Ureter (tissue), 1 donor: ENCODE data around the gene CDX4. TPM values are rescaled to one million over a fixed set of nuclear protein-coding genes. Genes with fewer than 3 reads are reported as not detected.
"Not testable (repeated sequence)": the region's sequence is repeated elsewhere in the genome, so short reads cannot be mapped to it uniquely, and the experiment has no call there.

Source experiments
- DNase-seq: peaks from one replicate; pipeline ENCODE4 v3.0.0-alpha.2; 2020; ENCODE audit warnings: low spot score
- total RNA-seq: library from RNA; stranded (reverse); gene quantifications from one replicate; pipeline ENCODE4 v1.2.4, GENCODE V29; 2023
- donor health status: DM: yes; HTN: yes; CAD: no.

Gene CDX4, protein sequence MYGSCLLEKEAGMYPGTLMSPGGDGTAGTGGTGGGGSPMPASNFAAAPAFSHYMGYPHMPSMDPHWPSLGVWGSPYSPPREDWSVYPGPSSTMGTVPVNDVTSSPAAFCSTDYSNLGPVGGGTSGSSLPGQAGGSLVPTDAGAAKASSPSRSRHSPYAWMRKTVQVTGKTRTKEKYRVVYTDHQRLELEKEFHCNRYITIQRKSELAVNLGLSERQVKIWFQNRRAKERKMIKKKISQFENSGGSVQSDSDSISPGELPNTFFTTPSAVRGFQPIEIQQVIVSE
- not detected for total RNA-seq

DNA sequence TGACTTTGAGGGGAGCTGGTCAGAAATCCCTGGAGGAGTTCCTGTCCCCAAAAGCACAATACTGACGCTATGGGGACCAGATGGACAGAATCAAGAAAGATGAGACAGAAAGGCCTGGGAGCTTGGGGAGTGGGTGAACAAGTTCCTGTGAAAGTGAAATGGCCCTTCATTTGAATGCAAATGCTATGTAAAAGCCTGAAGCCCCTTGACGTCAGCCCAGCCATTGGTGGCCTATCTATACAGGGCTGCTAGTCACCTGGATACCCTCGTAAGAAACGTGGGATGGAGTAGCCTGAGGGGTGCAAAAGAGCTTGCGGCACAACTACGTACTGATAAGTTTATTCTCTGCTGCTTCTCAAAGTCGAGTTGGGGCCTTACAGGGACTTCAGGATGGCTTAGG lies at the start of gene CDX4:
Gene CDX4, plus strand, starts transcription at position 223 of the 400 bp plus-strand sequence. CDS start 201 bp downstream, outside the sequence.
- no peak for DNase-seq

DNA sequence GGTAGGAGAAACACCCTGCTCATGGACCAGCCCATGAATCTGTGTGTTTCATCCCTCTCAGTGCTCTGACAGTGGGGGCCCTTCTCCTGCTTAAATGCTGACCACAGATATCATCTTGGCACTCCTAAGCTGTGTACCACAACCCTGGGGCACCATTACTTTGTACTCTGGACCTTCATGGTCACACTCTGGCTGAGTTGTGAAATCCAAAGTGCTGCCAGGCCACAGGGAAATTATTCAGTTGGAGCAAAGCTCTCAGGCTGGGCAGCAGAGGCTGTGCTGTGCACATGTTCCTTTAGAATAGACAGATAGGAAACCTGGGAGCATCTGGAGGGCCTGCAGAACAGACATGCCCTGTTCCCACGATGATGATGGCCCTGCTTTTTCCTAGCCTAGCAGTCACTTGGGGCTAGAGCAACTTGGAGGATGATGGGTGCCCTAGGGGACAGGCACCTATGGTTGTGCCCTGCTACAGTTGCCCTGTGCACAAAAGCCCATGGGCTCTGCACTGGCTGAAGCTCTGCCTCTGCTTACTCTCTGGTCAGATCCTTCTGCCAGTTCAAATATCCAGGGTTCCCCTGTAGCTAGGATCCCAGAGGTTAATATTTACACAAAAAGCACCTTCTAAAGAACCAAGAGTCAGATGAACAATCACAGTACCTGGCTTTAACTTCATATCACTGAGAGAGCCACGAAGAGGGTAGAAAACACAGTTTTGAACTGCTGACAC lies 48.5 kb upstream of the CDX4 start:
- no peak for DNase-seq

DNA sequence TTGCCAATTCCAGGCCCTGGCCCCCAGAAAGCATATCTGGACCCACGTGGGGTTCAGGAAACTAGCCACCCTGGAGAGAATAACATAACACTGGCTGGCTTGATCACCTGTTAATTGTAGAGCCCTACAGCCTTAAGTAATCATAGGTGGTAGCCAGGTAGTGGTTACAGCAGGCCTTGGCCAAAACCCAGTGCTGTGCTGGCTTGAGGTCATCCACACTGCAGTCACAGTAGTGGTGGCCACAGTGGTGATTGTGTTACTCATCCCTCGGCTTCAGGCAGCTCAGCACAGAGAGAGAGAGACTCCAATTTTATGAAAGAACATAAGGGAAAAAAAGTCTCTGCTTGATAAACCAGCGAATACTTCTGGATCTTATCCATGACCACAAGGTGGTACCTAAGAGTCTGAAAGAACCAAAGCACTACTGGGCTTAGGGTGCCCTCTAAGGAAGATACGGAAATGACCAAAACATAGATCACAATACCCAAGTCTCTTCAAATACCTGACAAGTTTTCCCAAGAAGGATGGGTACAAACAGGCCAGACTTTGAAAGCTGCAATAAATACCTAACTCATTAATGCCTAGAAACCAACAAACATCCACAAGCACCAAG lies 46.6 kb upstream of the CDX4 start:
- no peak for DNase-seq

DNA sequence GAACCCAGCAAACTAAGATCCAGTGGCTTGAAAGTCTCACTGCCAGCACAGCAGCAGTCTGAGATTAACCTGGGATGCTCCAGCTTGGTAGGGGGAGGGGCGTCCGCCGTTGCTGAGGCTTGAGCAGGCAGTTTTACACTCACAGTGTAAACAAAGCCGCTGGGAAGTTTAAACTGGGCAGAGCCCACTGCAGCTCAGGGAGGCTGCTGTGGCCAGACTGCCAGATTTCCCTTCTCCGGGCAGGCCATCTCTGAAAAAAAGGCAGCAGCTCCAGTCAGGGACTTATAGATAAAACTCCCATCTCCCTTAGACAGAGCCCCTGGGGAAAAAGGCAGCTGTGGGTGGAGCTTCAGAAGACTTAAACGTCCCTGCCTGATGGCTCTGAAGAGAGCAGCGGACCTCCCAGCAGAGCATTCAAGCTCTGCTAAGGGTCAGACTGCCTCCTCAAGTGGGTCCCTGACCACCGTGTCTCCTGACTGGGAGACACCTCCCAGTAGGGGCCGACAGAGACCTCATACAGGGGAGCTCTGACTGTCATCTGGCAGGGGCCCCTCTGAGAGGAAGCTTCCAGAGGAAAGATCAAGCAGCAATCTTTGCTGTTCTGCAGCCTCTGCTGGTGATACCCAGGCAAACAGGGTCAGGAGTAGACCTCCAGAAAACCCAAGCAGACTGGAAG lies 45.1 kb upstream of the CDX4 start:
- DNase-seq = no peak

DNA sequence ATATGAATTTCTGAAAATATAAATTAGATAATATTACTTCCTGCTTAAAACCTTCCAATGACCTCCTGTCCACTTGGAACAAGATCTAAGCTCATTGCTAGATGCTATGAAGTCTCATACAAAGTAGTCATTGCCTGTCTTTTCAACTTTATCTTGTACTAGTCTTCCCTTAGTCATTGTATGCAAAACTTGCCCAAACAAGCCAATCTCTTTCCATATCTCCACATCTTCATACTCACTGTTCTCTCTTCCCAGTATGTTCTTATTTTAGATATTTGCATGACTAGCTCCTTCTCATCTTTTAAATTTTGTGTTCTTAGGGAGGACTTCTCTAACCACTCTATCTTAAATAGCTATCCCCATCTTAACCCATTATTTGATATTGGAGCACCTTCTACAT lies 33.9 kb upstream of the CDX4 start:
- DNase-seq = no peak

DNA sequence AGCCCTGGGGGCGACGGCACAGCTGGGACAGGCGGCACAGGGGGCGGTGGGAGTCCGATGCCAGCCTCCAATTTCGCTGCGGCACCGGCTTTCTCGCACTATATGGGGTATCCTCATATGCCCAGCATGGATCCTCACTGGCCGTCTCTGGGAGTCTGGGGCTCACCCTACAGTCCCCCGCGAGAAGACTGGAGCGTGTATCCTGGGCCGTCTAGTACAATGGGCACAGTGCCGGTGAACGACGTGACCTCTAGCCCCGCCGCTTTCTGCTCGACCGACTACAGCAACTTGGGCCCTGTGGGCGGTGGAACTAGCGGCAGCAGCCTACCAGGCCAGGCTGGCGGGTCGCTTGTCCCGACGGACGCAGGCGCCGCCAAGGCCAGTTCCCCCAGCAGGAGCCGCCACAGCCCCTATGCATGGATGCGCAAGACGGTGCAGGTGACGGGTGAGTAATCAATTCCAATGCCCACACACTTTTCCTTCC lies 500 bp downstream of the CDX4 start:
- DNase-seq = no peak

DNA sequence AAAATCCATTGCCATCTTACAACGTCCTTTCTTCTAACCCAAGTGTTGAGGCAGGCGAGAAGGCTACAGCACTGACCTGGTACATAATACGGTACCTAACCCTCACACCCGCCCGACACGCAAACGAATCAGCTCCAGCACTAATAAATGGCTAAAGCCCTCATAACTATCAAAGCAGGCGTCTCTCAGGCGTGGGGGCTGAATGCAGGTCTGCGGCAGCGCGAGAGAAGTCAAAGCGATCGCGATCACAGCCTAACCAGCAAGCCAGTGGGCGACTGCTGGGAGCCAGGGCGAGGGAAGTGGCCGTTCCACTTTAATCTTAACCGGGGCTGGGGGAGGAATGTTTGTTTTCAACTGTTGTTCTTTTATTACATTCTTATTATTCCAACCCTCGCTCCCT lies 1.5 kb downstream of the CDX4 start:
- no peak for DNase-seq

DNA sequence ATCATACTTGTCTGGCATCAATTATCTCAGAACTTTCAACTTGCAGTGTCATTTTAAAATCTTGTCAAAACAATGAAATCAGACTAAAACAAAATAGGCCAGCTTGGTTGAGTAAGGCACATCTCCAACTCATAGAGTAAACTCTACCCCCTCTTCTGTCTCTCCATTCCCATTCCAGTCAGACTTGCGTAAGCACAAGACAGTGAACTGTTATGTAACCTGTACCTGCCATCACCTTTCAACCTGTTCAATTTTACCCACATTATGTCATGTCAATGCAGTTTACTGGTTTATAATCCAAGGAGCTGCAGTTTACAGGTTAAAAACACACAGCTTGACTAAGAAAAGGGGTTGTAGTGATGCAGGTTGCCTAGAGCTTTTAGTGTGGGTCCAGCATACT lies 8.3 kb downstream of the CDX4 start:
- DNase-seq = no peak

DNA sequence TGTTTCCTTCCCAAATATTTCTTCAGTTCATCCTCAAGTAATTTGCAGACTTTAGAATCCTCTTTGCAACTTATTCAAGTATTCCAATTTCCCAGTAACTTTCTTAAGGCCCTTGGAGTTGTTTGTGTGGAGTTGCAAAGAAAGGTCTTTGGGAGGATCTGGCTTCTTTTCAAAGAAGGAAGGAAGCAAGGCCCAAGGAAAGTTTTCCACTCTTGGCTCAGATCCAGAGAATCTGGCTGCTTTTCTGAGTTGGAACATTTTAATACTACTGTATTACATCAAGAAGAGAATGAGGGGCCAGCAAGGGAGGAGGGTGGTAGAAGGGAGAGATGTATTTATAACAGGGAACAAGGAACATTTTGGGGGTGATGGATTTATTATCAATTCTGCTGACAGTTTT lies 10.5 kb downstream of the CDX4 start:
- no peak for DNase-seq

DNA sequence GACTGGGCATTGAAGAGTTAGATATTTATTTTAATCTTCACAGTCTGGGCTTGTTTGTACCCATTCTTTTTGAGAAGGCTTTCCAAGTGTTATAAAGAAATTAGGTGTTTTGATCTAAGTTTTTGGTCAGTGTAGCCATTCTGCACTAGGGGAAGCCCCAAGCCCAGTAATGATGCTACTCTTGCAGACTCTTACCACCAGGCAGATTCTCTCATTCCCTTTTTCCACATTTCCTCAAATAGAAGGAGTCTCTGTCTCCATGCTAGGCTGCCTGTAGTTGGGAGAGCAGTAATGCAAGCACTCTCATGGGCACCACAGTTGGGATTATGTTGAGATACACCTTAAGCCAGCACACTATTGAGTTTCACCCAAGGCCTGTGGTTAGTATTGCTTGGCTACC lies 21.5 kb downstream of the CDX4 start:
- DNase-seq = no peak

DNA sequence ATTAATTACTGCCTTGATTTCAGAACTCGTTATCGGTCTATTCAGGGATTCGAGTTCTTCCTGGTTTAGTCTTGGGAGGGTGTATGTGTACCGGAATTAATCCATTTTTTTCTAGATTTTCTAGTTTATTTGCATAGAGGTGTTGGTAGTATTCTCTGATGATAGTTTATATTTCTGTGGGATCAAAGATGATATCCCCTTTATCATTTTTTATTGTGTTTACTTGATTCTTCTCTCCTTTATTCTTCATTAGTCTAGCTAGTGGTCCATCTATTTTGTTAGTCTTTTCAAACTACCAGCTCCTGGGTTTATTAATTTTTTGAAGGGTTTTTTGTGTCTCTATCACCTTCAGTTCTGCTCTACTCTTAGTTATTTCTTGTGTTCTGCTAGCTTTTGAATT lies 32.1 kb downstream of the CDX4 start:
- DNase-seq = no peak

DNA sequence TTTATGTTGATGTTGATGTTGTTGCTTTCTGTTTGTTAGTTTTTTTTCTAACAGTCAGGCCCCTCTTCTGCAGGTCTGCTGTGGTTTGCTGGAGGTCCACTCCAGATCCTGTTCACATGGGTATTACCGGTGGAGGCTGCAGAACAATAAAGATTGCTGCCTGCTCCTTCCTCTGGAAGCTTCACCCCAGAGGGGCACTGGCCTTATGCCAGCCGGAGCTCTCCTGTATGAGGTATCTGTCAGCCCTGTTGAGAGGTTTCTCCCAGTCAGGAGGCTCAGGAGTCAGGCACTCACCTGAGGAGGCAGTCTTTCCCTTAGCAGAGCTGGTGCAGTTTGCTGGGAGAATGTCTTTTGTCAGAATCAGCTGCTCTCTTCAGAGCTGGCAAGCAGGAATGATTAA lies 34.7 kb downstream of the CDX4 start:
- no peak for DNase-seq

DNA sequence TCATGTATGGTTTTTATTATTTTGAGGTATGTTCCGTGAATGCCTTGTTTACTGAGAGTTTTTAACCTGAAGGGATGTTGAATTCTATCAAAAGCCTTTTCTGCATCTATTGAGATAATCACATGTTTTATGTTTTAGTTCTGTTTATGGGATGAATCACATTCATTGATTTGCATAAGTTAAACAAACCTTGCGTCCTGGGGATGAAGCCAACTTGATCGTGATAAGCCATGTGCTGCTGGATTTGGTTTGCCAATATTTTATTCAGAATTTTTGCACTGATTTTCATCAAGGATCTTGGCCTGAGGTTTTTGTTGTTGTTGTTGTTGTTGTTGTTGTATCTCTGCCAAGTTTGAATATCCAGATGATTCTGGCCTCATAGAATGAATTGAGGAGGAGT lies 43.8 kb downstream of the CDX4 start:
- DNase-seq = no peak

DNA sequence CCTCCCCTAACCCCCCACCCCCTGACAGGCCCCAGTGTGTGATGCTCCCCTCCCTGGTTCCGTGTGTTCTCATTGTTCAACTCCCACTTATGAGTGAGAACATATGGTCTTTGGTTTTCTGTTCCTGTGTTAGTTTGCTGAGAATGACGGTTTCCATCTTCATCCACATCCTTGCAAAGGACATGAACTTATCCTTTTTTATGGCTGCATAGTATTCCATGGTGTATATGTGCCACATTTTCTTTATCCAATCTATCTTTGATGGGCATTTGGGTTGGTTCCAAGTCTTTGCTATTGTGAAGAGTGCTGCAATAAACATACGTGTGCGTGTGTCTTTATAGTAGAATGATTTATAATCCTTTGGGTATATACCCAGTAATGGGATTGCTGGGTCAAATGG lies 45.3 kb downstream of the CDX4 start:
- DNase-seq = not testable (repeated sequence)

Other genes starting within 250 kb of the CDX4 start
- gene NAP1L2, start 232.2 kb upstream of the CDX4 start, total RNA-seq = 8.9 TPM
- 14.8 TPM for gene CHIC1, start 116.1 kb downstream of the CDX4 start, total RNA-seq